NOMO-1 (cell line): Measurements from ENCODE around the gene TMEM232.
"Not testable (repeated sequence)": the region's sequence is repeated elsewhere in the genome, so short reads cannot be mapped to it uniquely, and the experiment has no call there.

ENCODE experiments used
- DNase-seq, 2 experiments: peaks; one replicate each; lab custom pipeline; 2025; ENCODE audit not compliant: unreplicated experiment in 2 of 2; lab: John Stamatoyannopoulos, UW

The TMEM232 gene

GRCh38 chr5:110716247-110717245, 9.9 kb downstream of the TMEM232 start:
- DNase-seq: no peak

- DNase-seq: no peak
These were observed 19.1 kb downstream of the TMEM232 start for GRCh38 chr5:110707260-110707844.

GRCh38 chr5:110705349-110705748, 21.1 kb downstream of the TMEM232 start:
- no peak for DNase-seq

GRCh38 chr5:110703481-110703880, 23.0 kb downstream of the TMEM232 start:
- no peak for DNase-seq

GRCh38 chr5:110702704-110703103, 23.8 kb downstream of the TMEM232 start:
- no peak for DNase-seq

GRCh38 chr5:110702300-110702699, 24.2 kb downstream of the TMEM232 start:
- DNase-seq: no peak

- DNase-seq: not testable (repeated sequence)
These were observed 33.8 kb downstream of the TMEM232 start for GRCh38 chr5:110692669-110693068.

- not testable (repeated sequence) for DNase-seq
These were observed 35.9 kb downstream of the TMEM232 start for GRCh38 chr5:110690587-110690986.

GRCh38 chr5:110687485-110687884, 39.0 kb downstream of the TMEM232 start:
- DNase-seq: no peak

- DNase-seq: no peak
These were observed 40.2 kb downstream of the TMEM232 start for GRCh38 chr5:110686270-110686669.

- DNase-seq: no peak
These were observed 44.5 kb downstream of the TMEM232 start for GRCh38 chr5:110681953-110682352.

- no peak for DNase-seq
These were observed 45.4 kb downstream of the TMEM232 start for GRCh38 chr5:110681109-110681508.

- not testable (repeated sequence) for DNase-seq
These were observed 49.9 kb downstream of the TMEM232 start for GRCh38 chr5:110676554-110676953.

GRCh38 chr5:110665184-110665726, 61.2 kb downstream of the TMEM232 start:
- peak; percentile 1 to 6 for DNase-seq

GRCh38 chr5:110663525-110663924, 62.9 kb downstream of the TMEM232 start:
- peak; percentile 45 to 49 for DNase-seq

- no peak for DNase-seq
These were observed 68.5 kb downstream of the TMEM232 start for GRCh38 chr5:110658006-110658405.

GRCh38 chr5:110653231-110653970, 73.1 kb downstream of the TMEM232 start:
- DNase-seq: no peak

GRCh38 chr5:110651507-110651906, 75.0 kb downstream of the TMEM232 start:
- DNase-seq: no peak

GRCh38 chr5:110644357-110644756, 82.1 kb downstream of the TMEM232 start:
- no peak for DNase-seq

GRCh38 chr5:110638970-110639902, 87.2 kb downstream of the TMEM232 start:
- DNase-seq: no peak
